ENCODE results near the gene IP6K3.

The IP6K3 gene, protein sequence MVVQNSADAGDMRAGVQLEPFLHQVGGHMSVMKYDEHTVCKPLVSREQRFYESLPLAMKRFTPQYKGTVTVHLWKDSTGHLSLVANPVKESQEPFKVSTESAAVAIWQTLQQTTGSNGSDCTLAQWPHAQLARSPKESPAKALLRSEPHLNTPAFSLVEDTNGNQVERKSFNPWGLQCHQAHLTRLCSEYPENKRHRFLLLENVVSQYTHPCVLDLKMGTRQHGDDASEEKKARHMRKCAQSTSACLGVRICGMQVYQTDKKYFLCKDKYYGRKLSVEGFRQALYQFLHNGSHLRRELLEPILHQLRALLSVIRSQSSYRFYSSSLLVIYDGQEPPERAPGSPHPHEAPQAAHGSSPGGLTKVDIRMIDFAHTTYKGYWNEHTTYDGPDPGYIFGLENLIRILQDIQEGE

DNA sequence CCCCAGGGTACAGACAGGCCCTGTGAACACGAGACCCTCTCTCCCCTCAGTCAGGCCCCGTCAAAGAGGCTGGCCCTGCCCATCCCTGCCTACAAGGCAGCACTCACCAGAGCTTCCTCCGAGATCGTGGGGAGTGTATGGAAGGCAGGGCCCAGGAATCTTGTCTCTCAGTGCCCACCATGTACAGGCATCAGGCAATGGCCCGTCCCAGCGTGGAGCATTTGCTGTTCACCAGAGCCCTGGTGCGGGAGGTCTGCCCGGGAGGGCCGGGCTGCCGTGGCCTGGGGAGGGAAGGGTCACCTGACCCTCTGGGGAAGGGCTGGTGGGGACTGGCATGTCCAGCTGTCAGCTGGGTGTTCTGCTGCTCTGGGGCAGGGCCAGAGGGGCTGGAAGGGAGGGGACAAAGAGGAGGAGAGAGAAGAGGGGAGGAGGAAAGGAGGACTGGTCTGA, at the start of gene IP6K3:
Gene IP6K3, minus strand, starts transcription at position 255 of the 450 bp plus-strand sequence. CDS start 11,429 bp downstream, outside the sequence.
- DNase-seq (ENCODE audit: low read depth, low spot score): no peak
- no peak for TF ChIP-seq POLR2AphosphoS5 (IDR thresholded peaks at IDR 0.05; ENCODE audit: borderline replicate concordance, low read depth, low read length)
- TF ChIP-seq EZH2 (IDR thresholded peaks at IDR 0.05): no peak
- TF ChIP-seq FOXP2 (optimal IDR thresholded peaks at IDR 0.05; ENCODE audit: control extremely low read depth, extremely low read length, insufficient read depth): no peak
- Histone ChIP-seq H3K4me3 (no peak within 1 kb of the TSS), H3K9me3 (ENCODE audit: low read depth, low read length) (no peaks in the 10 kb centered on the region), H3K36me3 (ENCODE audit: insufficient read depth, low read length) (no peaks in the 10 kb centered on the region), H3K27ac (no peak within 1 kb of the TSS), H3K9ac (ENCODE audit: insufficient read length) (no peak within 1 kb of the TSS)

DNA sequence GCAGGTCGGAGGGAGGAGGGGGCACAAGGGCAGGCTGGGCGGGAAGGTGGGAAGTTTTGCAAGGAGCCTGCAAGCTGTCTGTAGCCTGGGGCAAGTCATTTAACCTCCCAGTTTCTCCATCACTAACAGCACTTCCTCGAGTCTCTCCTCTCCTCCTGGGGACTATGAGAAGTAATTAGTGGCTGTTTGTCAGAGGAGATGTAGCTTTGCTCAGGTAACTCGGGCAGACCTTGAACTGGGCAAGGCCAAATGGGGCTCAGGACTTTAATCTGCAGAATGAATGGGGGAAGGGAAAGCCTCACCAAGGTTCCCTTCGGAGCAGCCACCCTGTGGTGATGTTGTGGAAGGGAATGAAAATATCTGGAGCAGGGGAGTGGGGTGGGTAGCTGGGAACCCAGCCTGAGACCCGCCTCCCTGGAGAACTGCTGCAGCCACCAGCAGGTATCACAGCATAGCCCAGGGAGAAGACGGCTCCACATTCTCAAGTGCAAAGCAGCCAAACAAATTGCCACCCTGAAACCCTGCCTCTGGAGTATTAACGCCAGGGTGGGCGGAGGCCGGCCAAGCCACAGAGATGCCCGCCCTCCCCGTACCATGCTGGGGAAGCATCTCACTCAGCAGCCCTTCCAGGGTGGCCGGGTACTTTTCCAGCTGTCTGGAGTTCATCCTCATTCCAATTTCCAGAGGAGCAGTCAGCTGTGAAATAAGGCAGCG, 48.4 kb upstream of the IP6K3 start:
- no peak overlapping the region for H3K4me3 ChIP-seq
- no peak overlapping the region for H3K27ac ChIP-seq
- H3K36me3 ChIP-seq (ENCODE audit: insufficient read depth, low read length): no peaks in the 10 kb centered on the region
- no peak for TF ChIP-seq POLR2AphosphoS5 (IDR thresholded peaks at IDR 0.05; ENCODE audit: borderline replicate concordance, low read depth, low read length)
- TF ChIP-seq FOXP2 (optimal IDR thresholded peaks at IDR 0.05; ENCODE audit: control extremely low read depth, extremely low read length, insufficient read depth): no peak
- TF ChIP-seq EZH2 (IDR thresholded peaks at IDR 0.05): no peak
- no peak for DNase-seq (ENCODE audit: low read depth, low spot score)
- no peaks in the 10 kb centered on the region for H3K9me3 ChIP-seq (ENCODE audit: low read depth, low read length)
- H3K9ac ChIP-seq (ENCODE audit: insufficient read length): no peak overlapping the region

DNA sequence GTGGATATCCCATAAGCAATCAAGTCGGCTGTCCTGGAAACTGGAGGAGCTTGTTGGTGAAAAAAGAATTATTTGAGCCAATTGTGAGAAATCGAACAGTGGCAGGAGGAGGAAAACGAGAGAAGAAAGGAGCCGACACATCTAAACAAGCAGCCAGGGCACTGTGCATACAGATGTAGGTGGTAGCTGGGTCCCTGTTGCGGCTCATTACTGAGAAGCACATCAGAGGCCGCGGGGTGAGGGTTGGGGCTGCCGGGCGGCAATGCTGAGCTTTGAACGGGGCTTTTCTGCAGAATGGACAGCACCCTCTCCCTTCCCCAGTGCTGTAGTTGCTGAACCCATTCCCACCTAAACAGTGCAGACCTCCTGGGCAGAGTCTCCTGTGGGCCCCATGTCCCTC, 46.3 kb upstream of the IP6K3 start:
- Histone ChIP-seq H3K36me3 (ENCODE audit: insufficient read depth, low read length) (no peaks in the 10 kb centered on the region), H3K9ac (ENCODE audit: insufficient read length) (no peak overlapping the region), H3K27ac (no peak overlapping the region), H3K4me3 (no peak overlapping the region), H3K9me3 (ENCODE audit: low read depth, low read length) (no peaks in the 10 kb centered on the region)
- no peak for DNase-seq (ENCODE audit: low read depth, low spot score)
- no peak for TF ChIP-seq EZH2 (IDR thresholded peaks at IDR 0.05)
- TF ChIP-seq POLR2AphosphoS5 (IDR thresholded peaks at IDR 0.05; ENCODE audit: borderline replicate concordance, low read depth, low read length): no peak
- TF ChIP-seq FOXP2 (optimal IDR thresholded peaks at IDR 0.05; ENCODE audit: control extremely low read depth, extremely low read length, insufficient read depth): no peak

DNA sequence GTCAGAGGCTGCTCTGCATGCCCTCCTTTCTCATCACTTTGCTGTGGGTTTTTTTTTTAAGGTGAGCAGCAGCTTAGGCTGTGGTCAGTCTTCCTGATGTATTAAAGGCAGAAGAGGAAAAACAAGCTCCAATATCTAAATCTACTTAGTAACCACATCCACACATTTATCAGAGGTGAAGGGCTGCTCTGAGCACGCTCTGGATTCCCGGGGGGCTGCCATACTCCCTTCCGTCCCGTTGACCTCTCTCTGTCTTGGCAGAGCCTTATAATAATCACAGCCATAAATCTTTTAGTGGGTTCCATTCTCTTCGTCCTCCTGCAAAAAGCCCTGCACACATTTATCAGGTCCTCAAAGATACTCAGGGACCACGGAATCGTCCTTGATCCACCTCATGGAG, 44.9 kb upstream of the IP6K3 start:
- Histone ChIP-seq H3K36me3 (ENCODE audit: insufficient read depth, low read length) (peaks cover 3% of the 10 kb centered on the region; the same call in 1 of the 2 replicates), H3K9me3 (ENCODE audit: low read depth, low read length) (no peaks in the 10 kb centered on the region), H3K27ac (no peak overlapping the region), H3K4me3 (no peak overlapping the region), H3K9ac (ENCODE audit: insufficient read length) (no peak overlapping the region)
- TF ChIP-seq POLR2AphosphoS5 (IDR thresholded peaks at IDR 0.05; ENCODE audit: borderline replicate concordance, low read depth, low read length) (no peak), EZH2 (IDR thresholded peaks at IDR 0.05) (no peak), FOXP2 (optimal IDR thresholded peaks at IDR 0.05; ENCODE audit: control extremely low read depth, extremely low read length, insufficient read depth) (no peak)
- DNase-seq (ENCODE audit: low read depth, low spot score): no peak

DNA sequence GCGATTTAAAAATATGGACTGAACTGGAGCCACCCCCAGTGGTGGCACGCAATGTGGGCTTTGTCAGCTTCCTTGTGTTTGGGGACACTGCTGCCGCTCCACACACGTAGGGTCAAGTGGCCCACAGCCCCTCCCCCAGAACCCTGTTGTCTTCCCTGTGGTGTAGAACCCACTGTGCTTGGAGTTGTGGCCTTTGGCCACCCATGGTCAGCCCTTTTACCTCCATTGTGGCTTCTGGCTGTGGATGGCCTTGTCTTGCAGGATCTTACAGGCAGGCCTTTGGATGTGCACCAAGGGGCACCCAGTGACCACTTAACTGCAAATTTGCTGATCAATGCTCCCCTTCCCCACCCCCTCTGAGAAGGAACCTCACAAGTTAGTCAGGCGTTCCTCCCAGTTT, 44.2 kb upstream of the IP6K3 start:
- Histone ChIP-seq H3K9me3 (ENCODE audit: low read depth, low read length) (no peaks in the 10 kb centered on the region), H3K36me3 (ENCODE audit: insufficient read depth, low read length) (peaks cover 8% of the 10 kb centered on the region; the same call in 1 of the 2 replicates), H3K4me3 (no peak overlapping the region), H3K9ac (ENCODE audit: insufficient read length) (no peak overlapping the region), H3K27ac (peak overlapping the region; percentile 63)
- no peak for DNase-seq (ENCODE audit: low read depth, low spot score)
- no peak for TF ChIP-seq FOXP2 (optimal IDR thresholded peaks at IDR 0.05; ENCODE audit: control extremely low read depth, extremely low read length, insufficient read depth)
- no peak for TF ChIP-seq EZH2 (IDR thresholded peaks at IDR 0.05)
- TF ChIP-seq POLR2AphosphoS5 (IDR thresholded peaks at IDR 0.05; ENCODE audit: borderline replicate concordance, low read depth, low read length): no peak

DNA sequence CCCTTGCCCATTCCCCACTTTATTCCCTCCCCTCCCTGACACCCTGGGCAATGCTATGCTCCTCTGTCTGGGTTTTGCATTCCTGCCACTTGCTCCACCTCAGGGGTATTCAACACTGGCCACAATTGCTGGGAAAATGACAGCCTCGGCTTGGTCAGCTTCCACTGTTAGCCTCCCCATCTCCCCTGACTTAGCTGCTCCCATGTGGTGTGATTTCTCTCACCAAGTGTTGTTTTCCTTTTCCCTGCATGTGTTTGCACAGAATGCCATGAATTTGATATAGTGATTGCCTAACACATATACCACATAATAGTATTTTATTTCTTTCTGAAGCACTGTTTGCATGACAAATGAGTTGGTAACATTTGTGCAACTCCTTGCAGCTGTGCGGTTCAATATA, 43.7 kb upstream of the IP6K3 start:
- no peaks in the 10 kb centered on the region for H3K9me3 ChIP-seq (ENCODE audit: low read depth, low read length)
- TF ChIP-seq EZH2 (IDR thresholded peaks at IDR 0.05): no peak
- no peak for TF ChIP-seq FOXP2 (optimal IDR thresholded peaks at IDR 0.05; ENCODE audit: control extremely low read depth, extremely low read length, insufficient read depth)
- H3K27ac ChIP-seq: peak overlapping the region; percentile 63
- peaks cover 8% of the 10 kb centered on the region; the same call in 1 of the 2 replicates for H3K36me3 ChIP-seq (ENCODE audit: insufficient read depth, low read length)
- no peak overlapping the region for H3K4me3 ChIP-seq
- DNase-seq (ENCODE audit: low read depth, low spot score): no peak
- H3K9ac ChIP-seq (ENCODE audit: insufficient read length): no peak overlapping the region

DNA sequence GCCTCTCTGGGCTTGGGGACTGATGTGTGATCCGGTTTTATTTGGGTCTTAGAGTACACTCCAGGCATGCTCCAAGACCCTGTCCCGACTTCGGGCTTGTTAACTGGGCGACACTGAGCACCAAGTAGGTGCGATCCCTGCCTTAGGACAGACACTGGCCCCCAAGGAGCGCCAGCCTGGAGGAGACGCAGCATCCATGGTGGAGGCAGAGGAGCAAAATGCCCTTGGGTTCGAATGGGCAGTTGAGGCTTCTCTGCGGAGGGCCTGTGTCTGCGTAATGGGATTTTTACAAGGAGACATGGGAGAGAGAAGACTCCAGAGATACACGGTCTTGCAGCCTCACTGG, 42.8 kb upstream of the IP6K3 start:
- Histone ChIP-seq H3K4me3 (no peak overlapping the region; the same call in 1 of the 2 replicates), H3K9ac (ENCODE audit: insufficient read length) (no peak overlapping the region), H3K9me3 (ENCODE audit: low read depth, low read length) (no peaks in the 10 kb centered on the region), H3K27ac (peak overlapping the region; percentile 63), H3K36me3 (ENCODE audit: insufficient read depth, low read length) (peaks cover 16% of the 10 kb centered on the region; the same call in 1 of the 2 replicates)
- no peak for TF ChIP-seq FOXP2 (optimal IDR thresholded peaks at IDR 0.05; ENCODE audit: control extremely low read depth, extremely low read length, insufficient read depth)
- TF ChIP-seq POLR2AphosphoS5 (IDR thresholded peaks at IDR 0.05; ENCODE audit: borderline replicate concordance, low read depth, low read length): no peak
- no peak for TF ChIP-seq EZH2 (IDR thresholded peaks at IDR 0.05)
- DNase-seq (ENCODE audit: low read depth, low spot score): no peak
